HL-60 (cell line): ENCODE measurements around the gene KIAA0825.

Experiments used
- CTCF ChIP-seq: IDR thresholded peaks from one replicate; pipeline ENCODE4 v1.5.1; 2011; ENCODE audit warnings: low read length, control low read depth, inconsistent platforms; ENCODE audit not compliant: insufficient read depth
- GABPA ChIP-seq: IDR thresholded peaks from 2 replicates; pipeline ENCODE4 v1.6.1; 2012; ENCODE audit warnings: low read depth
- POLR2AphosphoS5 ChIP-seq: IDR thresholded peaks from 2 replicates; pipeline ENCODE4 v1.6.1; 2012; ENCODE audit warnings: low read depth
- REST ChIP-seq: IDR thresholded peaks from 2 replicates; pipeline ENCODE4 v1.6.1; 2012; ENCODE audit warnings: low read depth; ENCODE audit not compliant: insufficient replicate concordance

GRCh38 chr5:94522117-94522516, 96.3 kb downstream of the KIAA0825 start:
- TF ChIP-seq GABPA = no peak
- TF ChIP-seq CTCF = no peak
- TF ChIP-seq POLR2AphosphoS5 = no peak
- TF ChIP-seq REST = no peak
